HEK293 (cell line): ENCODE data around the gene CNGA2.

Experiments
- CTCF ChIA-PET: fragments of 350-600 bp; formaldehyde crosslinking; extraction: SDS; loops from one replicate; lab custom pipeline; 2021; ENCODE audit warnings: antibody characterized with exemption; lab: Yijun Ruan, JAX
- POLR2A ChIA-PET: fragments of 300-600 bp; formaldehyde crosslinking; extraction: SDS; loops from one replicate; lab custom pipeline; 2020; ENCODE audit warnings: antibody characterized with exemption, inconsistent platforms; lab: Yijun Ruan, JAX
- H3K27ac ChIP-seq: fragments of 200-500 bp; sonication (Bioruptor generic); 2 replicates; pipeline ENCODE4 v1.5.1; 2014; ENCODE audit warnings: low read depth, low read length, control low read depth, inconsistent platforms; ENCODE audit errors: extremely low read depth
- H3K36me3 ChIP-seq, 2 experiments: fragments of 200-500 bp in 1 of 2; sonication (Bioruptor generic) in 1 of 2; 1 replicate in 1 of 2; 2 replicates in 1 of 2; pipeline ENCODE4 v1.5.1; 2014 to 2017; ENCODE audit warnings: inconsistent platforms in 2 of 2, low read length in 2 of 2; ENCODE audit not compliant: control insufficient read depth in 2 of 2, insufficient read depth in 1 of 2
- H3K4me1 ChIP-seq: fragments of 200-500 bp; sonication (Bioruptor generic); 2 replicates; pipeline ENCODE4 v1.5.1; 2014; ENCODE audit warnings: mild to moderate bottlenecking, low read length, inconsistent platforms; ENCODE audit not compliant: control insufficient read depth, insufficient read depth
- H3K4me3 ChIP-seq: 2 replicates; pipeline ENCODE4 v1.5.1; 2011; ENCODE audit warnings: low read depth, mild to moderate bottlenecking, control low read depth, low read length, moderate library complexity
- H3K9me3 ChIP-seq: fragments of 200-500 bp; sonication (Bioruptor generic); 2 replicates; pipeline ENCODE4 v1.5.1; 2014; ENCODE audit warnings: low read depth, low read length, inconsistent platforms; ENCODE audit not compliant: control insufficient read depth, insufficient read depth
- BCL11B ChIP-seq: fragments of 450-650 bp; formaldehyde crosslinking; IDR thresholded peaks from 2 replicates; pipeline ENCODE4 v1.5.1; 2016; ENCODE audit warnings: low read depth, missing biosample characterization, missing genetic modification characterization
- GLIS2 ChIP-seq: fragments of 450-650 bp; formaldehyde crosslinking; IDR thresholded peaks from 2 replicates; pipeline ENCODE4 v1.5.1; 2016; ENCODE audit warnings: missing biosample characterization, missing genetic modification characterization
- KLF17 ChIP-seq: fragments of 450-650 bp; formaldehyde crosslinking; IDR thresholded peaks from 2 replicates; pipeline ENCODE4 v1.5.1; 2016; ENCODE audit warnings: missing biosample characterization, missing genetic modification characterization
- ZBTB1 ChIP-seq: fragments of 450-650 bp; formaldehyde crosslinking; IDR thresholded peaks from 2 replicates; pipeline ENCODE4 v1.5.1; 2016; ENCODE audit warnings: missing biosample characterization, missing genetic modification characterization
- ZBTB49 ChIP-seq: fragments of 450-650 bp; formaldehyde crosslinking; IDR thresholded peaks from 2 replicates; pipeline ENCODE4 v1.5.1; 2016; ENCODE audit warnings: missing biosample characterization, missing genetic modification characterization, low read depth
- ZBTB6 ChIP-seq: fragments of 450-650 bp; formaldehyde crosslinking; IDR thresholded peaks from 2 replicates; pipeline ENCODE4 v1.5.1; 2017; ENCODE audit warnings: missing biosample characterization, missing genetic modification characterization
- ZNF214 ChIP-seq: fragments of 450-650 bp; formaldehyde crosslinking; IDR thresholded peaks from 2 replicates; pipeline ENCODE4 v1.5.1; 2017; ENCODE audit warnings: missing biosample characterization, mild to moderate bottlenecking, missing genetic modification characterization, borderline replicate concordance
- ZNF23 ChIP-seq: fragments of 450-650 bp; formaldehyde crosslinking; IDR thresholded peaks from 2 replicates; pipeline ENCODE4 v1.5.1; 2016; ENCODE audit warnings: missing biosample characterization, missing genetic modification characterization, borderline replicate concordance
- ZNF311 ChIP-seq: fragments of 450-650 bp; formaldehyde crosslinking; IDR thresholded peaks from 2 replicates; pipeline ENCODE4 v1.5.1; 2017; ENCODE audit warnings: missing biosample characterization, missing genetic modification characterization, borderline replicate concordance
- ZNF391 ChIP-seq: fragments of 450-650 bp; formaldehyde crosslinking; IDR thresholded peaks from 2 replicates; pipeline ENCODE4 v1.5.1; 2016; ENCODE audit warnings: low read depth, missing biosample characterization, missing genetic modification characterization, borderline replicate concordance
- ZNF423 ChIP-seq: fragments of 450-650 bp; formaldehyde crosslinking; IDR thresholded peaks from 2 replicates; pipeline ENCODE4 v1.5.1; 2016; ENCODE audit warnings: missing biosample characterization, missing genetic modification characterization
- ZNF501 ChIP-seq: fragments of 450-650 bp; formaldehyde crosslinking; IDR thresholded peaks from 2 replicates; pipeline ENCODE4 v1.5.1; 2016; ENCODE audit warnings: missing biosample characterization, missing genetic modification characterization
- ZNF514 ChIP-seq: fragments of 450-650 bp; formaldehyde crosslinking; IDR thresholded peaks from 2 replicates; pipeline ENCODE4 v1.5.1; 2016; ENCODE audit warnings: missing biosample characterization, missing genetic modification characterization
- ZNF544 ChIP-seq: fragments of 450-650 bp; formaldehyde crosslinking; IDR thresholded peaks from 2 replicates; pipeline ENCODE4 v1.5.0; 2017; ENCODE audit warnings: missing biosample characterization, missing genetic modification characterization
- ZNF585B ChIP-seq: fragments of 450-650 bp; formaldehyde crosslinking; IDR thresholded peaks from 2 replicates; pipeline ENCODE4 v1.5.1; 2016; ENCODE audit warnings: missing biosample characterization, missing genetic modification characterization
- ZNF624 ChIP-seq: fragments of 450-650 bp; formaldehyde crosslinking; IDR thresholded peaks from 2 replicates; pipeline ENCODE4 v1.5.1; 2017; ENCODE audit warnings: missing biosample characterization, missing genetic modification characterization
- ZNF692 ChIP-seq: fragments of 450-650 bp; formaldehyde crosslinking; IDR thresholded peaks from 2 replicates; pipeline ENCODE4 v1.5.1; 2016; ENCODE audit warnings: missing biosample characterization, missing genetic modification characterization
- ZNF76 ChIP-seq: fragments of 450-650 bp; formaldehyde crosslinking; IDR thresholded peaks from 2 replicates; pipeline ENCODE4; 2016; ENCODE audit warnings: low read depth, missing biosample characterization, missing genetic modification characterization, borderline replicate concordance
- ZNF768 ChIP-seq: fragments of 450-650 bp; formaldehyde crosslinking; IDR thresholded peaks from 2 replicates; pipeline ENCODE4 v1.5.1; 2018; ENCODE audit warnings: missing biosample characterization, mild to moderate bottlenecking, missing genetic modification characterization

Gene CNGA2

GRCh38 chrX:151714362-151714761 lies 20.2 kb upstream of the CNGA2 start:
- TF ChIP-seq ZNF311 (tag by site-specific recombination), result no peak
- TF ChIP-seq ZBTB49 (tag by site-specific recombination), result no peak
- no peak for TF ChIP-seq ZNF214 (tag by site-specific recombination)
- no peak for TF ChIP-seq ZBTB6 (tag by site-specific recombination)
- no peak for TF ChIP-seq ZNF76 (tag by site-specific recombination)
- no peak for TF ChIP-seq ZNF692 (tag by site-specific recombination)
- TF ChIP-seq ZNF585B (tag by site-specific recombination), result no peak
- no peak for TF ChIP-seq ZBTB1 (tag by site-specific recombination)
- no peak for TF ChIP-seq KLF17 (tag by site-specific recombination)
- no peak for TF ChIP-seq ZNF514 (tag by site-specific recombination)
- no peak for TF ChIP-seq ZNF624
- no peak for TF ChIP-seq ZNF23 (tag by site-specific recombination)
- no peak for TF ChIP-seq ZNF391 (tag by site-specific recombination)
- no peaks in the 10 kb centered on the region for H3K4me1 ChIP-seq
- no peak overlapping the region for H3K4me3 ChIP-seq
- ChIA-PET CTCF (interaction anchor here (0.6 to 2.3 kb wide), 10 partner anchors 33 to 919 kb away, joined by 3 to 6 read pairs (median 4); no protein-coding TSS in a partner anchor), POLR2A (interaction anchor here (0.7 kb wide), 1 partner anchor 17 kb away, joined by 3 read pairs; no protein-coding TSS in a partner anchor)
- no peaks in the 10 kb centered on the region for H3K9me3 ChIP-seq
- H3K36me3 ChIP-seq, result no peaks in the 10 kb centered on the region
- no peak overlapping the region for H3K27ac ChIP-seq

GRCh38 chrX:151715752-151716151 lies 18.8 kb upstream of the CNGA2 start, which contains the start of gene FATE1:
Gene FATE1, plus strand, starts transcription at chrX:151716035. Its CDS starts 85 bp downstream, at chrX:151716120.
- Histone ChIP-seq H3K9me3 (no peaks in the 10 kb centered on the region), H3K36me3 (no peaks in the 10 kb centered on the region), H3K4me3 (no peak within 1 kb of the TSS), H3K27ac (no peak within 1 kb of the TSS), H3K4me1 (no peaks in the 10 kb centered on the region)
- POLR2A ChIA-PET, result no interaction called here
- TF ChIP-seq ZNF423 (tag by site-specific recombination) (no peak), GLIS2 (no peak), ZNF501 (tag by site-specific recombination) (no peak), ZNF544 (no peak), BCL11B (tag by site-specific recombination) (no peak), ZNF768 (tag by site-specific recombination) (no peak)
- CTCF ChIA-PET, result interaction anchor here (0.8 to 2.3 kb wide), 3 partner anchors 18 to 36 kb away, joined by 3 to 6 read pairs (median 3); no protein-coding TSS in a partner anchor
